ENCODE data around the gene HSPG2.
"Not testable (repeated sequence)": the region's sequence is repeated elsewhere in the genome, so short reads cannot be mapped to it uniquely, and the experiment has no call there.

DNA sequence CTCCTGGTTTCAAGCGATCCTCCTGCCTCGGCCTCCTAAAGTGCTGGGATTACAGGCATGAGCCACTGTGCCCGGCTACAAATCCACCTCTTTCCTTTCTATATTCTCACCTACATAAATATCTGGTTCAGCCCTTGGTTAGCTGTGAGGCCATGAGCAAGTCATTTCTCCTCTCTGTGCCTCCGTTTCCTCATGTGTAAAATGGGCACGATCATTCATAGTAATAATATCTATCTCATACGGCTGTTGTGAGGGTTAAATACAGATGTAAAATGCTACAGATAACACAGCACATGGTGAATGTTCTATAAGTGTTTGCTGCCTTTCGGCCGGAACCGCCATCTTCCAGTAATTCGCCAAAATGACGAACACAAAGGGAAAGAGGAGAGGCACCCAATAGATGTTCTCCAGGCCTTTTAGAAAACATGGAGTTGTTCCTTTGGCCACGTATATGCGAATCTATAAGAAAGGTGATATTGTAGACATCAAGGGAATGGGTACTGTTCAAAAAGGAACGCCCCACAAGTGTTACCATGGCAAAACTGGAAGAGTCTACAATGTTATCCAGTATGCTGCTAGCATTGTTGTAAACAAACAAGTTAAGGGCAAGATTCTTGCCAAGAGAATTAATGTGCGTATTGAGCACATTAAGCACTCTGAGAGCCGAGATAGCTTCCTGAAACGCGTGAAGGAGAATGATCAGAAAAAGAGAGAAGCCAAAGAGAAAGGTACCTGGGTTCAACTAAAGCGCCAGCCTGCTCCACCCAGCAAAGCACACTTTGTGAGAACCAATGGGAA lies 29.2 kb downstream of the HSPG2 start:
- TF ChIP-seq CTCF (conservative IDR thresholded peaks at IDR 0.05 in 1 of 2, IDR thresholded peaks at IDR 0.05 in 1 of 2; ENCODE audit: extremely low read depth in 1 of 2, insufficient read depth in 1 of 2, low read depth in 1 of 2, low read length in 2 of 2); EZH2 (IDR thresholded peaks at IDR 0.05; ENCODE audit: borderline replicate concordance, low read length): not testable (repeated sequence)
